NCI-H345 (cell line): ENCODE measurements around the gene NCAM1.

Source experiments
- DNase-seq: peaks from one replicate; lab custom pipeline; 2025; lab: John Stamatoyannopoulos, UW

Gene NCAM1

DNA sequence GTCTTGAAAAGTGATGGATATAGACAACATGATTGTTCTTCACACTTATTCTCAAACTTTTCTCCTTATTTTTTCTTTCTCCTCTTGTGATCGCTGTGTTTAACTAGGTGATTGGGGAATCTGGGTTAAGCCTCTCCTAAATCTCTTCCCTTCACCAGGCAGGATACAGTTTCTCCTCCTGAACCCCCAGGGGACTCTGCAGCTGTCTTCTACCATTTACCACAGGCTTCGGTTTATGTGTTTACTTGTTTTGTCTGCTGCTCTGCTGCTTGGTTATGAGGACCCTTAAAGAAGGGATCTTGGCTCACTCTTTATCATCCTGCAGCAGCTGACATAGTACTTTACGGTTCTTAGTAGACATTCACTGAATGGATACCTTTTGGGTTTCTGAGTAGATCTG is 124.2 kb downstream of the NCAM1 start:
- DNase-seq, result no peak

DNA sequence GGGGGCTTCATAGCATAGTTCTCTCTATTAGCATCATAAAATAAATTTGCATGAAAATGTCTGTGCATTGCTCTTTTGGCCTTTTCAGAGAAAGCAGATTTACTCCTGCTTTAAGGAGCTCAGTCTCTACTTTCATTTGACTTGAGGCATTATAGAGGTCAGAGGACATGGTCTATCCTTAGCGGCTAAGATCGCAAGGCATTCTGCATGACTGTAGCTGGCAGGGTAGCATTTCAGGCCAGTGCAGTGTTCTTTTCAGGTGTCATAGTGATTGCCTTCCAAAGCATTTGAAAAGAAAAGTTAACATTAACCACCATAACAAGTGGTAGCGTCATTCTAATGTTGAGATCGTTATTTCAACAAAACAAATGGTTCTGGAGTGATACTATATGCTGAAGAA is 126.5 kb downstream of the NCAM1 start:
- DNase-seq, result no peak

DNA sequence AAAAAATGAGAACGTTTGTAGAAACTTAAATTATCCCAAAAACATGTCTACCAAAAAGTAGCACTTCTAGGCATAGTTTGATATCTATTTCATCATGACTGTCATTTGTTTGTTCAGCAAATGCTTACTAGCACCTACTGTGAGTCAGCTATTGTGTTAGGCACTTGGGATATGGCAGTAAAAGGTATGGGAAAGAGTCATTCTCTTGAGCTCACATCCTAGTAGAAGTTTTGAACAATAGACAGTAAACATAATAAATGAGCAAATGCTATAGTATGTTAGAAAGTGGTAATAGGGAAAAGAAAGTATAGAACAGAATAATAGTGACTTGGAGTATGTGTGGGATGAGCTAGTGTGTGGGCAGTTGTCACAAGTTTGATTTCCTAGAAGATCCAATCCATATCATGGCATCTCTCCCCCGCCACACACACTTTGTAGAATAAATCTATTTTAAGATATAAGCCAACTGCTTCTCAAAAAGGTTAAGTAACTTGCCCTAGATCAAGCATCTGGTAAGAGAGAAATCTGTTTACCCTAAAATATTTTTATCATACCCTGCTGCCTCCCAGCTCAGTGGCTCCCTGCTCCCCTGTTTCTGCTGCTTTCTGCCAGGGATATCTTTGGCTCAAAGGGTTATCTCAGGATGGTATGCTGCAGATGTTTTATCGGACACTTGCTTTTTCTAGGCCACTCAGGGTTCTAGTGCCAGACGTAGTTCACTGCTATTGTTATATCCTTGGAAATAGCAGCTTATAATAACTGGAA is 129.7 kb downstream of the NCAM1 start:
- peak; percentile 65 for DNase-seq

DNA sequence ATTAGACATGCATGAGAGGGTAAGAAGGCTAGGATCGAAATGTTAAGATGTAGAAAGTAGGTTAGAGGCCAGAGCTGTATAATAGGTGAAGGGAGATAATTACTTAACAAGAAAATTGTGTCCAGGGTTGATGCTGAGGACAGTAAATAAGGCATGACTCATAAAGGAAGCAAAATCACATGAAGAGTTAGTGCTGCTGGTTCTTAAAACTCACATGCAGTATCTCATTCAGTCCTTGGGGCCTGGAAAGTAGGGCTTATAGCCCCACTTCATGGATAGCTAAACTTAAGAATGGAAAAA is 130.2 kb downstream of the NCAM1 start:
- DNase-seq, result no peak

DNA sequence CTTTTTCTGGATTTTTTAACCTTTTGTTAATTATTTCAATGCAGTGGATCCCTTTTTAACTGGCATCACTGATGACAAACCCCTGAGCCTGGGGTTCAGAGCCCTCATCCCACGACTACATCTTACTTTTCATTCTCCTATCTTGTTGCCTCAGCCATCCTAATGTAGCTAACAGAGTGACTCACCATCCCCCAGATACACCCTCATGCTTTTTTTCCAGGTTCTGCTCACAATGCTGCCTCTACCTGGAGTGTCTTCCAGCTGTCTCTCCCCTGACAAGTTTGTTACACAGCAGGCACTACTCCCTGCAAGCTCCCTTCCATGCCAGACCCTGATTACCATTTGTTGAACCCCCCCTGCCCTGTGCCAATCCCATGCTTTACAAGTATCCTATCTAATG is 135.4 kb downstream of the NCAM1 start:
- no peak for DNase-seq

DNA sequence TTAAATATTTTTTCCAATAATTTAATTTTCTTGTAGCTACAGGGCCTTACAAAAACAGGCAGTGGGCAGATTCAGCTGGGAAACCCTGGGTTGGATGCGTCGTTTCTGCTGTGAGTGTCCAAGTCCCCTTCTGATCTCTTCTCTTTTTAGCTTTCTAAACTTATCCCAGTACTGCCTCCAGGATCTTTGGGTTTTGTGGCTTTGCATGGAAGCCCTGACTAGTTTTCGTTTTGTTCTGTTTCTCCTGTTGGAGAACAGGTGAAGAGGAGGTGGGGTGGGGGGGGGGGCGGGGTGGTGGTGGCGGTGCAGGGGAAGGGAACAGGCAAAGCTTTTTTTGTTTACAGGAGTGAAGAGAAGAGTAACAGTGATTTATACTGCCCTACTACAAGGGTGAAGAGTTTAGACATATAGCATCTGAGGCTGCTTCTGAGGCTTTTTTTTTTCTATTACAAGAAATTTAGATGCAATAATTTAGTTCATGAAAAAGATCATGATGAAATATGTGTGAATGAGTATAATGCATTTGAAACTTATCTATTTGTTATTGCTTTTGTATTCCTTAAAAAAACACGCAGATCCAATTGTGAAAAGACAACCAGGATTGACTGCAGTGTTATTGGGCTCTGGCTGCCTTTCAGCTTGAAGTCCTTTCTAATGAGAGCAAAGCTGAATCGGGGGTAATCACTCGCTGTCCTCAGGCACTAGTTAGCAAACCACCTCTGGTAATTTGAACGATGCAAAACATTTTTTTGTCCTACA is 142.9 kb downstream of the NCAM1 start:
- no peak for DNase-seq

DNA sequence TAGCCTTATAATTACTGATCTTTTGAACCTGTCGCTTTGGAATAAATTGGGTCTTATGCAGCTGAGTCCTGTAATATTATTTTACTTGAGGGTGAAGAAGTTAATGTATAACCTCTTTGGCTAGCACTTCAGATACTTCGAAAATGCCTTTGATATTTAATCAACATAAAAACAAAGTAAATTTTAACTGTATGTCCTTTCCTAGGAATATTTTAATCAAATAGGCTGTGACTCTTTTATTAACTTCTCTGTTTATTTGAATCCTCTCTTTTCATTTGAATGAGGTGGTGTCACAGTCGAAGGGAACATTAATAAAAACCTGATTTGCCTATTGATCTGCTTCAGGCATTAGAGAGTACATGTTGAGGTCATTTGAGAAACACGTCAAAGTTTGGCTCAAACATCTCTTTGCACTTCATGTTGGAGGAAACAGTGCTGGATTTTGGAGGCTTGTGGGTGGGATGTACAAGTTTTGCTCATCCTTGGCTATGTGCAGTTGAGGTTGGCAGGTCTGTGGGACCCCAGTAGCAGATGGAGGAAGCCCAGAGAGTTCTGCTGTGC is 143.6 kb downstream of the NCAM1 start:
- no peak for DNase-seq

DNA sequence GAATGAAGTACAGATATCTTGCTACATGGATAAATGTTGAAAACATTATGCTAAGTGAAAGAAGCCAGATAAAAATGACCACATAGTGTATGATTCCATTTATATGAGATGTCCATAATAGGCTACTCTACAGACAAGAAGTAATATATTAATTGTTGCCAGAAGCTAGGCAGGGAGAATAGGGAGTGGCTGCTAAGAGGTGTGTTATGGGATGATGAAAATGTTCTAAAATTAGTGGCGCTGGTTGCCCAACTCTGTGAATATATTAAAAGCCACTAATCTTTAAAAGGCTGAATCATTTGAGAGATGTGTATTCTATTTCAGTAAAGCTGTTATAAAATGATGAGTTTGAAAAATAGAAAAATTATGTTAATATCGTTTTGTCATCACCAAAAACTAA is 144.4 kb downstream of the NCAM1 start:
- no peak for DNase-seq

DNA sequence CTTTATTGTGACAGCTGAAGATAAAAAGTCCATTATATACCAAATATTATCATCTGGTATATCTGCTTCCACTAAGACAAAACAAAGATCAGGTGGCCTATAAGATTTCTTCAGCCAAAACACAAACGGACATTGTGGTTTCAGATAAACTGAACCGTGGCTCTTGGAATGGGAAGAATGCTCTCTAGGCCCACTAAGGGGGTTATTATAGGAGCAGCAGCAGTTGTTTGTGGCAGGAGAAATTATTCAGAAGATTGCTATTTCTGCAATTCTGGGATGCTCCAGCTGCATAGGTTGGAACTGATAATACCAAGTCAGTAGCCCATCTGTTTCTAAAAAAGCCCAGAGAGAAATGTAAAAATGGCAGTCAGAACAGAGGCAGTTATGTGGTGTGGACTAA is 145.3 kb downstream of the NCAM1 start:
- no peak for DNase-seq

DNA sequence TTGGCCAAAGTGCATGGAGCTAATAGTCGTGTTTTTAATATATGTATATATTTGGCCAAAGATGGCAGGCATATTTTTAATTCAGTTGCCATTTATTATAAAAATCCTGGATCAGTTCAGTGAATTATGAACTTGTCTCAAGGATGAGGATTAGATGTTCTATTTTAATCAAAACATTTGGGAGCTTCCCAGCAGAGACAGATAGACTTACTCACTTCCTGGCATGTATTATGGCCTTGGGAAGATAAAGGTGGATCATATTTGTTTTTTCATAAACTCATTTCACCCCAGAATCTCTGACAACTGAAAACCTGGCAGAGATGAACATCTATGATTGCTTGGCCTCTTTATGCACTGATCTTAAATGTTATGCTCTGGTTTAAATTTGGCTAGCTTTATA is 148.8 kb downstream of the NCAM1 start:
- DNase-seq, result no peak

DNA sequence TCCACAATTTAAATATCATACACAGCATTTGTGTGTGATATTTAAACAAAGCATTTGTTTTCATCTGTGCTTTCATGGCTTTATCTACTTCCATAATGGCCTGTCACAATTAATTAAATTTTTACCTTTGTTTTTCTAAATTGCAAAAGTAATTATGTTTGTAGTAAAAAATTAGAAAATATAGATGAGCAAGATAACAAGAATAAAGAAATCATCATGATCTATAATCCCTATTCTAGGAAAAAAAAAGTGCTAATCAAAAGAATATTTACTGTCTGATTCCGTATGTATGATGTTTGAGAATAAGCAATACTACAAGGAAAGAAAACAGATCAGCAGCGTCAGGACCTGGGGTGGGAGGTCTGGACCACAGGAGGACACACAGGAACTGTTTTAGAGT is 149.9 kb downstream of the NCAM1 start:
- DNase-seq, result no peak

DNA sequence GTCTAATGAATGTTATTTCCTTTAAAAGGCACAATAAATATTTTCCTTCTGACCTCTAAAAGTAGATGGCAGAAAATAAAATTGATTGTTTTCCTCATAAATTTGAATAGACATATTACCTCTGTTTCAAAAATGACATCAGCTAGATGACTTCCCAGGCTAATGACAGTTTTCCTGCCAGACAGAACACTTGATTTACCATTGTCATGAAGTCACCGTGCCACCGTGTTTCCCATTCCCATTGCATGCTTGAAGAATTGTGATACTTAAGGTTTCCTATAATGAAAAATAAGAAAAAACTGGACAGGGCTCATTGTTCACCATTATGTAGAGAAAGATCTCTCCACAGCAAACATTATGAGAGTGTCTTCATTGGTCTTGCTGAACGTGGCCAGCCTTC is 151.1 kb downstream of the NCAM1 start:
- DNase-seq, result no peak

DNA sequence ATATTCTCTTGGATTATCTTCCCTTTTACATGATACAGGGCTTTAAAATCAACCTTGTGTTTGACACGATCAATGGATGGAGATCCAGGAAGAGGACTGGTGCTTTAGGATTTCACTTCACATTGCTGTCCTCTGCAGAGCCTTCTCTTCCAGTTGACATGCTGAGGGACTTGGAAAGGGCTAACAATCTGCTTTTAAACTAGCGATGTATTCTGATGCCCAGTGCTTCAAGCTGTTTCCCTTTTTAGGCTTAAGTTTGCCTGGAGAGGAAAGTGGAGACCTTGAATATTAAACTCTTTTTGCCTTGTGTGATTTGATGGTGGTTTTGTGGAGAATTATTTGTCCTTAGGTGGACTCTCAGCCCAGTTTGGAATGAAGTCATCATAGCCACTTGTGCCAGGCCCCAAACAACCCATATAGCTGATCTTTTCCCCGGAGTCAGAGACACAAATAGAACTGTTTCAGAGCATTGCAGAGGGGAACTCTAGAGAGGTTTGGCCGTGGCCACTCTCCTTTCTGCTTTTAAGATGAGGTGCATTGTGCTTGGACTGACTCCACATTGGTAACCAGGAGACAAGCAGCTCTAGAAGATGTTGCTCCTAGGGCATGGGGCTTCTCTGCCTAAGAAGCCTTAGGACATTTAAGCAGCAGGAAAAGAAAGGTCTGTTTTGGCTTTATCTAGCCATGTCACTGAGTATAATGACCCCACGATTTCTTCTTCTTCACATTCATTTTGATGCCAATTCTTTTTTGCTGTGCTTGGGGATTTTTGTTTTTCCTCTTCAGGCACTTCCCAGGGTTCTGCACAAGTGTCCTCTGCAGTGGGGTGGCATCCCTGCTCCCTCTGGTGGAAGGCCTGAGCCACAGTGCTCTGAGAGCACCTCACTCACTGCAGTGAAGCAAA is 152.8 kb downstream of the NCAM1 start:
- peak; percentile 57 for DNase-seq

DNA sequence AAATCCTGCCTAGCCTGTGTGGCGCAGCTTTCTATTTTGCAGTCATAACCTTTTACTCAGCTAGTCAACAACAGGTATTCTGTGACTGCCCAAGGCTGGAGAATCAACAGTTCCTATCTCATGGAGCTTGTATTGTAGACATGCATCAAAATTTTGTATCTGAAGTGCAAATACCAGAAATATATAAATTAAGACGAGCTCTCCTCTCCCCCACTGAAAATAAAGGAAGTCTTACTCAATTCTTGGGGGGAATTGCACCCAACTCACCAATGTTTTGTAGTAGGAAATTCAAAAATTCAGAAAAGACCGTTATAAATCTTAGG is 153.4 kb downstream of the NCAM1 start:
- DNase-seq, result no peak

DNA sequence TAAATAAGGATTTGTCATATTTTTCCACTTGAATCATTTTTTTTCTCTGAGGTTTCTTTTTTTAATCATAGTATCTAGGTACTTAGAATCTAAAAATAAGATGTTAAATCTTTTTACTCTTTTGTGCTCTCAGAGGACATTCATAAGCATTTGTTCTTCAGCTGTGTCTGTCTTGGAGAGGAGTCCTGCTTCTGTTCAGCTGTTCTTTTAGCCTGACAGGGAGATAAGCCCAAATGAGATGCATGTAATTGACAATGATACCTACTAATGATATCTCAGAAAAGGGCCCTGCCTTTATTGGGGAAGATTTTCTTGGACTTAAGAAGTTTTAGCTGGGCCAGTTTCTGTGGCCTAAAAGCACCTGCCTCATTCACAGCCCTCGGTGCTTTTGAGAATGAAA is 156.9 kb downstream of the NCAM1 start:
- DNase-seq, result no peak

DNA sequence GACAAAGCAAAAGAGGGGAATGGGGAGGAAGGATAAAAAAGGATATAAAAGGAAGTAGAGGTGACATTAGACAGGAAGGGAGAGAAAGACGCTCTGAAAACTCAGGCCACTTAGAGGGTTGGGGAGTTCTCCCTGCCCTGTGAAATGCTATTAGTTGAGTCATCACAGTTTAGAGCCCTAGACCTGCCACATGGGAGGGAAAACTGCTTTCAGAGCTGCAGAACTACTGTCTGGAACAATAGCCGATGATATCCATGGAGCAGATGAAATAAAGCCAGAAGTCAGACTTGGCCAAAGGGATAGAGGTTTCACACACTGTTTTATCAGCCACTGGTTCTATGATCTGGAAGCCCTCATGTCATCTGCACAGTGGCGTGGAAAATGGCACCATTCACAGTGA is 157.9 kb downstream of the NCAM1 start:
- no peak for DNase-seq

DNA sequence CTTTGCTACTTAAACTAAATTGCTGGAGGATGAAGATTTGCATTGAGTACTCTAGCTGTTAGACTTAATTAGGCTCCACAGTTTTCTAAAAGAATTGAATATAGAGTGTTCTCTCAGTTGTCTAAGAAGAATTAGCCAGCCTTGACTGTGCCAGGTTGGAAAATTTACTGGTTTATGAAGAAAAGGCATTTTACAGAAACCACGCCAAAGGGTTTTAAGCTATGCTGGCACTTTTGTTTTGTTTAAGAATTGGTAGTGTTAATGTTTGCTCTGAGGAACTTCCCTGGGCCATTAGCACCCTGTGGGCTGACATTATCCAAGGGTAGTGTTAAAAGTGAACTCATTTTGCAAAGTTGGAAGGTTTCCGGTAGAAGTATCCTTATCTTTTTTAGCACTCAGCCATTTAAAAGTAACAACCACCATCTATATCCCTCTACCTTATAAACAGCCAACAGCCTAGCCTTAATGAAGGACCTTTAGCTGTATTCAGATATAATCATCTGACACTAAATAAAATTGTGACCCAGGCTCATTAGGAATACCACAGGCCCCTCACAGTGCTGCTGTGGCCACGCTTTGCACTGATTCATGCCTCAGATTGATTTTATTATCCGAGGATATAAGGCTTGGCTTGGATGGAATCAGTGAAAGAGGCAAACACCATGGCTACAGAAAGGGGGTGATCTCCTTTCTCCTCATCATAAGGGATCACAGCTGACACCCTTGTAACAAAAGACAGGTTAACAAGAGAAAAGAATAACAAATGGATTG is 158.9 kb downstream of the NCAM1 start:
- DNase-seq, result no peak

DNA sequence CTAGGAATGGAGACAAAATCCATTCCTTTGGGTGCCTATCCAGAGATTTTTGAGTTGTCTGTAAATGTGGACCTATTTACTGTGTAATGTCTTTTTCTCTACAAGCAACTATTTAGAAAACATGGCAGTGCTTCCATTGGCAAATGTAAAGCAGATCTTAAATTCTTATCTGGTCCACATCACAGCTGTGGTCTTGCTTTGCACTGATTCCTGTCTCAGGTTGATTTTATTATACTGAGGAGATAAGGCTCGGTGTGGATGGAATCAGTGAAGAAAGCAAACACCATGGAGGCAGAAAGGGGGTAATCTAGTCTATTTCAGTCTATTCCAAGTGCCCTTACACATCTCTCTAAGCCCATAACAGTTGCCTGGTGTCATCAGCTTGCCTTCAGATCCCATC is 160.5 kb downstream of the NCAM1 start:
- no peak for DNase-seq

DNA sequence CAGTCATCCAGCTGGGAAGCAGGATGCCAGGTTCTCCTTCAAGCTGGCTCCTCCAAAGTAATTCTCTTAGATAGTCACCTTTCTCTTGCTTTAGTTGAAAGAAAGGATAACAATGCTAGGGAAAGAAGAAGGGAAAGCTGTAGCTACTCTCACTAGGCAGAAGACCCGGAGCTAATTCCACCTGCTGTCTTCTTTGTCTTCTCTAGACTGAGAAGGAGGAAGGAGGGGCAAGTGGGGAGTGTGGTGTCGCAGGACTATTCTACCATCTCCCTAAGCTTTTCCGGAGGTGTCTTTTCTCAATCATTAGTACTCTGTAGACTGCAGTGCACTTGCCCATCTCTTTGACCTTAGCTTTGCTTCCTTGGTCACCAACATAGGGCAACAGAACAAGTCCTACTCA is 162.8 kb downstream of the NCAM1 start:
- DNase-seq, result no peak

DNA sequence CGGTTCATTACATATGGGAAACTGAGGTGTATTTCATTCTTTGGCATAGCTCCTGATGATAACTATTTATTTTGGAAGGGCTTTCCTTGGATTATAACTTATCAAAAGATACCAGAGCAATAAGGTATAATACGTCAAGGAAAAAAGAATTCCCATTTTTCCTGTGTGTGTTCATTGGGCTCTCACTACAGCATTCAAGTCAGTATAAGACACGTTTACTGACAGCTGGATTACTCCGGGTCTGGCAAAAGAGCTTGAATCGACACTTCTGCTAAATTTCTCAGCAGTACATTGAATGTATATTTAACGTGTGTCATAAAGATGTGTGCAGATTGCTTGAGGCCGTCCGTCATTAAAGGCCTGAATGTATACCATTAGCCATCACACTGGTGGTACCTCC is 163.4 kb downstream of the NCAM1 start:
- DNase-seq, result no peak

DNA sequence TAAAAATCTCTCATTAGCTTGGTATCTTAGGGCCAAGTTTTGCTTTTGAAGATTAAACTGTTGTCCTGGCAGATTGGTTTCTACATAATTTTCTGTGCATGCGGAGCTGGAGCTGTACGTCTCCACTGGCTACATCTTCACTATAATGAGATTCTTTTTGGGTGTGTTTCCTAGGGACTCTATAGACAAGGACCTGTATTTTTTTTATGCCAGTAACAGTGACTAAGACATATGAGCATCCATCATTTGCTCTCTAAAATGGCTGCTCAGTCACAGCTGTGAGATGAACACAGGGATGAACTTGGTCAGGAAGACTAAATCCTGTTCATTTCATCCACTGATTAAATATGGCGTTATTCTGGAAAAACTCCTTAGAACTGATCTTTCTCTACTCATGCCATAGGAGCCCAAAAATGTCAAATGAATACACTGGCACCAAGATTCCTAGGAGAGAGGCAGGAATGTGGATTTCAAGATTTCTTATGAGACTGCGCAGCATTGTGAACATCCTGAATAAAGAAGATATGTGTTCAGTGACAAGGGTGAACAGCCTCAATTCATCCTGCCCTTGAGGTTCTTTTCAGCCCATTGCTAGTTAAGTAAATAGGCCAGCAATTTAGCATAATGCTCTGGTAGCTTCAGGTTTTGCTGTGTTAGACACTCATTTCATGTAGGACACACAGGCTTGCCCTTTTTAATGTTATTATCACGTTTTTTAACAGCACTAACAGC is 168.2 kb downstream of the NCAM1 start:
- DNase-seq, result no peak
